Pancreas (tissue), 10 donors: Measurements from ENCODE around the gene RASSF4. TPM values are rescaled to one million over a fixed set of nuclear protein-coding genes. Genes with fewer than 3 reads are reported as not detected.

Source experiments
- ATAC-seq, 4 donors: fragments of 200-7000 bp; cut with Tn5 transposase; one replicate each; pipeline versions ENCODE4 v1.8.0 to v1.9.1; 2020; ENCODE audit warnings: mild to moderate bottlenecking in 4 of 4, moderate library complexity in 4 of 4
- DNase-seq, 6 donors: peaks; one replicate each; pipeline ENCODE4 v3.0.0-alpha.2; 2020
- FAIRE-seq: peaks from 2 replicates; lab custom pipeline; 2012; peaks lifted over from hg19 to GRCh38; lab: Jason Lieb, UNC
- H3K27ac ChIP-seq, 4 donors: fragments of 200-600 bp; sonication (generic); 1 replicate in 3 of 4; 2 replicates in 1 of 4; pipeline versions ENCODE4 v1.5.0 to v1.8.0; 2020
- H3K27me3 ChIP-seq, 4 donors: fragments of 200-600 bp; one replicate each; pipeline ENCODE4 v1.8.0; 2021
- H3K36me3 ChIP-seq, 3 donors: fragments of 200-600 bp; sonication (generic) in 1 of 3; one replicate each; pipeline versions ENCODE4 v1.5.0 to v1.8.0; 2020 to 2021
- H3K4me1 ChIP-seq, 3 donors: fragments of 200-600 bp; one replicate each; pipeline ENCODE4 v1.8.0; 2021
- H3K4me3 ChIP-seq, 4 donors: fragments of 200-600 bp; sonication (generic) in 2 of 4; one replicate each; pipeline versions ENCODE4 v1.5.0 to v1.8.0; 2020 to 2021
- H3K9me3 ChIP-seq, 4 donors: fragments of 200-600 bp; one replicate each; pipeline ENCODE4 v1.8.0; 2021
- WGBS, 2 donors: extraction: QIAGEN DNeasy Blood & Tissue Kit; methylation state at CpG; one replicate each; pipeline ENCODE4 v1.1.7; 2013; 5-methylcytosine and 5-hydroxymethylcytosine counted together
- intact Hi-C, 3 donors: fragments of 100-400 bp; cut with DNase I; formaldehyde crosslinking; loops; one replicate each; pipeline versions ENCODE4 v1.11.1 to v1.14.2; 2022
- polyA plus RNA-seq, 2 donors: library from polyadenylated mRNA; stranded (reverse); fragments of 200-250 nt; gene quantifications; one replicate each; pipeline ENCODE4 v1.2.3, GENCODE V29; 2013
- total RNA-seq, 6 donors: library from RNA; stranded (reverse); fragmentation: NEBNext Ultra II Directional in 4 of 6; extraction: Animal tissue kit (Norgen Biotek cat#: 25700) in 4 of 6; gene quantifications; one replicate each; pipeline versions ENCODE4 v1.2.1 to v1.2.4, GENCODE V29; 2021 to 2023
- TF ChIP-seq, protein P1 (sequence below), 4 donors: fragments of 200-600 bp; sonication (generic) in 3 of 4; IDR thresholded peaks; one replicate each; pipeline versions ENCODE4 v1.5.0 to v1.8.0; 2021; ENCODE audit warnings: antibody characterized with exemption in 4 of 4
- donor health status: healthy with polysubstance abuse.
- donor health status: DM: no; HTN: no; CAD: no; lungs with moderate emphysema.
- donor health status: DM: no; HTN: no; CAD: no.
- donor health status: control.
- donor health status: control.
- donor health status: Bipolar disorder and iron deficiency.
- donor health status: DM: yes; HTN: yes; CAD: no.
- donor health status: DM: no; HTN: no; CAD: no.
- donor health status: DM: no; HTN: no; CAD: no.
- donor health status: DM: yes; HTN: yes; CAD: no.

Gene RASSF4
- total and polyA plus RNA-seq, 8 donors: 13.9 to 100 (median 37.8) TPM

DNA sequence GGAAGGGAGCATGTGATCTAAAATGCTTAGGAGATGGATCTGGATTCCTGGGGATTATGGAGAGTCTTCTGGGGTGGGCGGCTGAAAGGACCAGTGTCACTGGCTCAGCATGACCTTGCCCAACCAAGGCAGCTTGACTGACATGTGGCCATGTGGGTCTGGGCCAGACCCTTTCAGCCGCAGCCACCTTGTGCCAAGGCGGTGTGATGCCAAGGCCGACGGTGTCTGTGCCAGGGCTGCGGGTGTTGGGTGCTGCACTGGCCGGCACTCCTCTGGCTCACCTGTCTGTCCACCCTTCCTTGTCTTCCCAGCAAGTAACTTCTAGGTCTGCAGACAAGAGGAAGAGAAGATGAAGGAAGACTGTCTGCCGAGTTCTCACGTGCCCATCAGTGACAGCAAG lies 10.3 kb downstream of the RASSF4 start:
- peaks cover 12 to 33% (median 18%) of the 10 kb centered on the region in 3 donors for H3K4me1 ChIP-seq
- intact Hi-C loops: loop anchor here in 1 of 3 donors (5.0 kb wide), 1 partner anchor 38 kb away; no protein-coding TSS in a partner anchor
- peak in 5 of 6 donors; percentile 61 to 86 (median 76) for DNase-seq
- H3K27ac ChIP-seq: peak overlapping the region in 1 of 4 donors; percentile 18
- H3K36me3 ChIP-seq: peaks cover 0 to 15% (median 0%) of the 10 kb centered on the region in 3 donors
- H3K27me3 ChIP-seq: no peaks in the 10 kb centered on the region
- FAIRE-seq: no peak
- H3K4me3 ChIP-seq: no peak overlapping the region
- no peaks in the 10 kb centered on the region for H3K9me3 ChIP-seq
- WGBS, 2 donors: 30 to 39% methylated on average over 9 of the region's 9 CpGs
- TF ChIP-seq, protein P1, sequence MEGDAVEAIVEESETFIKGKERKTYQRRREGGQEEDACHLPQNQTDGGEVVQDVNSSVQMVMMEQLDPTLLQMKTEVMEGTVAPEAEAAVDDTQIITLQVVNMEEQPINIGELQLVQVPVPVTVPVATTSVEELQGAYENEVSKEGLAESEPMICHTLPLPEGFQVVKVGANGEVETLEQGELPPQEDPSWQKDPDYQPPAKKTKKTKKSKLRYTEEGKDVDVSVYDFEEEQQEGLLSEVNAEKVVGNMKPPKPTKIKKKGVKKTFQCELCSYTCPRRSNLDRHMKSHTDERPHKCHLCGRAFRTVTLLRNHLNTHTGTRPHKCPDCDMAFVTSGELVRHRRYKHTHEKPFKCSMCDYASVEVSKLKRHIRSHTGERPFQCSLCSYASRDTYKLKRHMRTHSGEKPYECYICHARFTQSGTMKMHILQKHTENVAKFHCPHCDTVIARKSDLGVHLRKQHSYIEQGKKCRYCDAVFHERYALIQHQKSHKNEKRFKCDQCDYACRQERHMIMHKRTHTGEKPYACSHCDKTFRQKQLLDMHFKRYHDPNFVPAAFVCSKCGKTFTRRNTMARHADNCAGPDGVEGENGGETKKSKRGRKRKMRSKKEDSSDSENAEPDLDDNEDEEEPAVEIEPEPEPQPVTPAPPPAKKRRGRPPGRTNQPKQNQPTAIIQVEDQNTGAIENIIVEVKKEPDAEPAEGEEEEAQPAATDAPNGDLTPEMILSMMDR (IDR thresholded peaks at IDR 0.05): no peak
- ATAC-seq: peak; percentile 3 to 43 (median 21)

DNA sequence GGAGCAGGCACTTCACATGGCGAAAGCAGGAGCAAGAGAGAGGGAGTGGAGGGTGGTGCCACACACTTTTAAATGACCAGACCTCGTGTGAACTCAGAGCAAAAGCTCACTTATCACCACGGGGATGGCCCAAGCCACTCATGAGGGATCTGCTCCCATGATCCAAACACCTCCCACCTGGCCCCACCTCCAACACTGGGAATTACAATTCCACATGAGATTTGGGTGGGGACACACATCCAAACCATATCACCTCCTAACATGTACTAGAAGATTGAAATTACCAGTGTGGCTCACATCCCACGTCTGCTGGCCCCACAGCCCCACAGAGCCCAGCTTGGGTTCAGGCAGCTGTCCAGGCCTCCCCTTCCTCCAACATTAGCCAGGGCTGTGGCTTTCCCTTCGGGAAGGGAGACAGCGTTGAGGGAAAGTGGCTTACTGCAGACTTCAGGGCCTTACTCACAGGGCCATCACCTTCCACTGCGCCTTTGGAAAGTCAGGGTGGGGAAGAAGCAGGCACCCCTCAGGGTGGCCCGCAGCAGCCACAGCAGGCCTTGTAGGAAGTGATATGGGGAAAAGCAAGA lies 11.3 kb downstream of the RASSF4 start:
- no peak overlapping the region for H3K27ac ChIP-seq
- H3K36me3 ChIP-seq: peaks cover 0 to 15% (median 0%) of the 10 kb centered on the region in 3 donors
- WGBS, 2 donors: 93 to 95% methylated on average over 8 of the region's 8 CpGs
- intact Hi-C loops: loop anchor here in 1 of 3 donors (5.0 kb wide), 1 partner anchor 39 kb away; no protein-coding TSS in a partner anchor
- peaks cover 8 to 24% (median 14%) of the 10 kb centered on the region in 3 donors for H3K4me1 ChIP-seq
- DNase-seq (no peak), ATAC-seq (no peak), FAIRE-seq (no peak)
- H3K27me3 ChIP-seq: no peaks in the 10 kb centered on the region
- TF ChIP-seq, protein P1 (IDR thresholded peaks at IDR 0.05): no peak
- H3K4me3 ChIP-seq: no peak overlapping the region
- H3K9me3 ChIP-seq: no peaks in the 10 kb centered on the region

DNA sequence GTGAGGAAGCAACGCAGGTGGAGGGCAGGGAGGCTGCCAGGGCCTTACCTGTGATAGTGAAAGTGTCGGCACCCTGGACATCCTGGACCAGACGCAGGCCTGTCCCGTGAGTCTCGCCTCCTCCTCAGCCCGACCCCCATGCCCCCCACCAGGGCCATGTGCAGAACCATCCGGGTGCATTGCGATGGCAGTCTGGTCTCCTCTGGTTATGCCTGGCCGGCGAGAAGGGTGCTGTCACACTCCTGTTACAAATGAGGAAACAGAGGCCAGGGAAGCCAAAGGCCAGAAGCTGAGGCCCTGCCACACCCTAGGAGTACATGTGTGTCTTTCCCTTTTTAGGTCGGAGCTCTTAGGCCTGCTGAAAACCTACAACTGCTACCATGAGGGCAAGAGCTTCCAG lies 11.8 kb downstream of the RASSF4 start:
- TF ChIP-seq, protein P1 (IDR thresholded peaks at IDR 0.05): no peak
- Histone ChIP-seq H3K27me3 (no peaks in the 10 kb centered on the region), H3K9me3 (no peaks in the 10 kb centered on the region), H3K4me1 (peaks cover 8 to 19% (median 13%) of the 10 kb centered on the region in 3 donors), H3K4me3 (no peak overlapping the region), H3K27ac (no peak overlapping the region), H3K36me3 (peaks cover 0 to 15% (median 0%) of the 10 kb centered on the region in 3 donors)
- 96 to 97% methylated on average over 11 of the region's 11 CpGs for WGBS, 2 donors
- intact Hi-C loops: loop anchor here in 1 of 3 donors (5.0 kb wide), 1 partner anchor 39 kb away; no protein-coding TSS in a partner anchor
- no peak for FAIRE-seq
- peak in 2 of 6 donors; percentile 64 to 75 for DNase-seq
- ATAC-seq: no peak

DNA sequence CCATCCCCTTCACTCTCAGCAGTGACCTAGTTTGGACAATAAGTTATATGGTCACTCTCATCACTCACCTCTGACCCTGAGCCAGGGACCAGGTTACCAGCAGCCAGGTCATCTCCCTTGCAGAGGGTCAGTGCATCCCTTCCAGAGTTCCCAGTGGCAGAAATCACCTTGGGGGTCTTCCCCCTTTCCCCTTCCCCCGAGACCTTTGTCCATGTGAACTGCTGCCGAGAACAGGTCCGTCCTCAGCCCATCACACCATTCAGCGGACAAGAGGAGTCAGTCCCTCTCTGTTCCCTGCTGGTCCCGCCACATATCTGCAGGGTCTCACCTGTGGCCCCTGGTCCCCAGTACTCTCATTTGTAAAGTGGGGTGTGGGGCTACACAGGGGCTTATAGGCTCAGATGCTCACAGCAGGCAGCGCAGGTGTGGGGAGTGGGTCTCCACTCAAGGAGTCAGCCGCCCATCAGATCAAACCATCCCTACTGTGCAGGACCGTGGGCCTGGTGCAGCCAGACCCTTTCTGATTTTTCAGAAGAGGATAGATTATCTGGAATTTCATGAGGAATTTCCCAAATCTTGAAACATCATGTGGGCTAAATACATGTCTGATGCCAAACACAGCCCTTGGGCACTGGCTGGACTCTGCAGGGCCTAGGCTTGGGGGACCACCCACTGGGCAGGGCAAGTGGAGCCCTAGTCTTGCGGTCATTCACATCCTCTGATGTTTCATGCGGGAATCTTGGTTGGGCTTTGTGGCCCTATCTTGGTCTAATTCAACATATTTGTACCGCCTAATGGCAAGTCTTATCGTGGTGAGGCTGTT lies 12.5 kb downstream of the RASSF4 start:
- Histone ChIP-seq H3K27me3 (no peaks in the 10 kb centered on the region), H3K9me3 (no peaks in the 10 kb centered on the region), H3K4me1 (peaks cover 8 to 16% (median 13%) of the 10 kb centered on the region in 3 donors), H3K36me3 (peaks cover 0 to 15% (median 2%) of the 10 kb centered on the region in 3 donors), H3K4me3 (no peak overlapping the region), H3K27ac (peak overlapping the region in 1 of 4 donors; percentile 97)
- TF ChIP-seq, protein P1 (IDR thresholded peaks at IDR 0.05): no peak
- FAIRE-seq (no peak), DNase-seq (peak in 2 of 6 donors; percentile 40 to 70), ATAC-seq (no peak)
- intact Hi-C loops: loop anchor here in 1 of 3 donors (5.0 kb wide), 1 partner anchor 40 kb away; no protein-coding TSS in a partner anchor
- WGBS, 2 donors: 94 to 96% methylated on average over 12 of the region's 12 CpGs
